ENCODE measurements around the gene PRR33.

Gene PRR33

DNA sequence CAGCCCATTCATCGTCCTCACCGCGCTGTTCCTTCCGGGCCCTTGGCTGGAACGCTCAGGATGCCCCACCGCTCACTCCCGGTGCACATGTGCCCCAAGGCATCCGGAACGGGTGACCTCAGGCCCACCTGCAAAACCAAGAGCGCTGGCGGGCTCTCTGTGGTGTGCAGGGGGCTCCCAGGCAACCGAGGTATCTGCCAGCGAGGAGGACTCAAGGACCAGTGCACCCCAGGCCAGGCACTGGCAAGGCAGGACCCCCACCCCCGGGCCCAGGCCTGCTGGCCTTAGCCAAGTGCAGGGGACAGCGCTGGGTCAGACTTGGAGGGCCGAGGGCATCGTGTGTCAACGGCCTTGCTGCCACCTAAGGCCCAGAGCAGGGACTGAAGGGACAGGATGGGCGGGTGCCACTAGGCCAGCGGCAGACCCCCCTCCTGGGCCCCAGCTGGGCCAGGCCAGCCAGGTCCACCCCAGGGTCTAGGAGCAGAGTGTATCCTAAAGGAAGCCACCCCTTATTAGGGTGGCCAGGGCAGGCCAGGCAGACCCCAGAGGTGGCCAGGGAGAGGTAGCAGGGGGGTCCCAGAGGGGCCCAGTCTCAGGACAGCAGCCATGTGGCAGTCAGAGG is 36.3 kb upstream of the PRR33 start:
- no peak for DNase-seq (ENCODE audit: low read depth)

DNA sequence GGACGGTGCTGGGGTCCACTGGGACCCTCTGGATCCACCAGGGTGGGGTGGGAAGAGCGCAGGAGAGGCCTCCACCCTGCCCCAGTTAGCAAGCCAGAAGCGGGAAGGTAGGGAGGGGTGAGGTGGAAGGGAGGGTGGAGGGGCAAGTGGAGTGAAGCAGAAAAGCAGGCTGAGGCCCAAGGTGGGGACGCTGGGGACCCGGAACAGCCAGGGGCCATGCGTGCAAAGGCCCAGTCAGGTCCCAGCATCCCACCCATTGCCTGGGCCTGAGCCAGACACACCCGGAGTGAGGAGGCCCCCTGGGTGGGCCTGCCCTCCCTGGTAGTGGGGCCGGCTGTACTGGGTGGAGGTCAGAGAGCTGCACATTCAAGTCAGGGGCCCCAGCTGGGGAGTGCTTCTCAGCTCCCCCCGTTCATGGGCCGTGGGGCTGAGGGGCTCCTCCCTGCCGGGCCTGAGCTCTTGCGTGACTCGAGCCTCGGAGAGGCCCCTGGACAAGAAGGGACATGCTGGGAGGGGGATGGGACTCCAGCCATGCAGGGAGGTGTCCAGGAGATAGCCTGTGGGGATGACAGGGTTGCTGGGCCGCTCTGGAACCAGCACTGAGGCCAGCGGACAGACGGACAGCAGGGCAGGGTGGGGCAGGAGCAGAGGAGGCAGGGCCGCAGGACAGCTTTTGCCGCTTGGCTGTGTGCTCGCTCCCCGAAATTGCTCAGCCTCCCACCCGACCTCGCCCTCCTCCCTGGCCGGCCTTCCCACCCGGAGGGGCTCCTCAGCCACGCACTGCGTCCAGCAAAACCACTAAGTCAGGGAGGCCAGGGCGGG is 35.5 kb upstream of the PRR33 start:
- DNase-seq (ENCODE audit: low read depth) = no peak

DNA sequence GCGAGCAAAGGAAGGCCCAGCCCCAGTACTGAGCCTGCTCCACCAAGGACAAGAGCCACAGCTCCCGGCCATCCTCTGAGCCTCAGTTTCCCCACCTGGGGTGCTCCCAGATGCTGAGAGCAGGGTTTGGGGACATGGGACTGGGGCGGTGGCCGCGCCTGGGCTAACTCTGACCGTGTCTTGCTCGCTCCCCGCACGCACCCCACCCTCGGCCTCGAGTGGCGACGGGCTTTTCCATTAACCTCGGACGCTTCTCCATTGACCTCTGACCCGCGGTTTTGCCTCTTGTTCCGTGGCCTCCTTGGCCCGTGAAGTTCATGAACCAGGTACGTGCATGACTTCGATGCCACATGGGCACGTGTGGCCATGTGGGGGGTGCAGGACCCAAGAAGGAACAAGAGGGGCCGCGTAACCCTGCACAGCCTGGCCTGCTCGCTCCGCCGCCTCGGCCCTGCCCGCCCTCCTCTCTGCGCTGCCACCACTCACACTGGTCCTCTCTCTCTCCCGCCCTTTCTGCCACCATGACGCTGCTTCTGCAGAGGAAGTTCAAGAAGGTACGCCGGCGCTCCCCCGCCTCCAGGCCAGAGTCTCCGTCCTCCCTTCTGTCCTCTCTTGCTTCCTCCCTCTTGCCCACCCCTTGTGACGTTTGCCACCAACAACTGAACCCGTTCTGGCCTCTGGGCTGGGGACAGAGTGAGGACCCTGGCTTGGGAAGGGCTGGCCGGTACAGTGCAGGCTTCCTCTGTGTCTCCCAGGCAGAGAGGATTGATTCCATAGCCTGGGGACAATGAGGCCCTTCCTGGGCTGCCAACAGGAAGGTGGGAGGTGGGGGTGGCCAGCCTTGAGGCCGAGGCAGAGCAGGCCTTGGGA is 34.7 kb upstream of the PRR33 start:
- DNase-seq (ENCODE audit: low read depth) = no peak

DNA sequence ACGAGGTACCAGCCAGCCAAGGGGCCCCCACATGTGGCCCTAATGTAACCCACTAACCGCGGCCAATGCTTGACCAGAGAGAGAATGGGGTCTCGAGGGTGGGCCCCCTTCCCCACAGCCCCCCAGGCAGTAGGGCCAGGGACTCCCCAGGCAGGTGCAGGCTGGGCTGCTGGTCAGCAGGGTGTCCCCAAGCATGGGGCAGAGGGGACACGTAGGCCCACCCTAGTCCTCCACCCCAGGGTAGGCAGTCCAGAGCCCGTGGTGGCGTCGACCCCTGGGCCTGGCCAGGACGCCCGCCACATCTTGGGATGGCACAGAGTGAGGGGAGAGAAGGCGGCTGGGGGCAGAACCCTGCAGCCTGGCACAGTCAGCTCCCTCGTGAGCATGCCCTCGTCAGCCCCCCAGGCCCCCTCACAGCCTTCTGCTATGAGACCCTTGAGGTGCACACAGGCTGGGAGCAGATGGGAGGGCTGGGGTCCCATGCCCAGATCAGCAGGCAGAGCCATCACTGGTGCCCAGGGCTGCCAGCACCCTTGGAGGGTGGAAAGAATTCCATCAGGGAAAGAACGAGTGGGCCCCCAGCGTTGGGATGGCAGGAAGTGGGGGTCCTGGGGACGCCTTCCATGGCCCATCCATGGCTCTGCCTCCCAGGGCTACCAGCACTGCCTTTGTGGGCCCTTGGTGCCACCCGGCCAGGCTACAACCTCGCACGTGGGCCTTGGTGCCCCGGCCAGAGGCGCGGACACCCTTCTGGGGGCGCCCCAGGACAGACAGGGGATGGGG is 33.9 kb upstream of the PRR33 start:
- no peak for DNase-seq (ENCODE audit: low read depth)

DNA sequence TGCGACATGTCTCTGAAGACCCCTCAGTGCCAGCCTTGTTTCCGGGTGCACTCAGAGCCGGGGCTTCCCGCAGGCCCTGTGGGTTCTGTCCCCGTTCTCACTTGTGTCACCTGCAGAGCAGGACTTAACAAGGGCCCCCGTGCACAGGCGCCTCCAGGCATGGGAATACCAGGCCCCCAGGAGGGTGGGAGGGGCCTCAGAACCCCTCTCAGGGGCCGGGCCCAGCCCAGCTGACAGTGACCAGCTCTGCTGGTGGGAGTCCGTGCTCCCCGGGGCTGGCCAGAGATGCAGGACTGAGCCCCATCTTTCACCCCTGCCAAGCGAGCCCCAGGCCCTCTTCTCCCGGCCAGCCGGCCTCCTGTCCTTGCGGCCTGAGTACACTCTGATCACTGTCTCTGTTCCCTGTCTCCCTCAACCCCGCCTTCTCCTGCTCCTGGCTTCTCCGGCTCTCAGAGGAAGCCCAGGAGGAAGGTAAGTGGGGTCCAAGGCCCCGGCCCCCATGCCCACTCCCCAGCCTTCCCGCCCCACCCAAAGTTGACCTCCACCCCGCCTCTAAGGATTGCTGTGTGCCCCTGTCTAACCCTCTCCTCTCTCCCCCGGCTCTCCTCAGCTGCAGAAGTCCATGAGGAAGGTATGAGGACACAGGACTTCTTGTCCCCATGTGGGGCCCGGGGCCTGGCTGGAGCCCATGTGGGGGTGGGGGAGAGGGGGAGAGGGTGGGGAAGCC is 33.1 kb upstream of the PRR33 start:
- DNase-seq (ENCODE audit: low read depth) = no peak

DNA sequence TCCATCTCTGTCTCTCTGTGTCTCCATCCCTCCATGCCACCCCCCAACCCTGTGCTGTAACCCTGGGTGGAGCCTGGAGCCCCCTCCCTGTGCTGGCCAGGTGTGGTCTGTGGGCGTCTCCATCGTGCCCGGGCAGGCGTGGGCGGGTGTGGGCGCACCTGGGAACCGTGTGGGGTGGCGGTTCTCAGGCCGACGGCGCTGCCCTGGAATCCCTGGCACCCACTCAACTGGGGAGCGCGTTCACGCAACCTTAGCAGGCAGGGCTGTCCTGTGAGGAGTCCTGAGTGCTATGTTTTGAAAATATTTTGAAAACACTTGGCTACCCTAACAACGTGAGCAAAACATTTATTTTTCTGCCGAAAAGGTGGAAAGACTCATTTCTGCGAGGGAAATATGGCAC is 32.5 kb upstream of the PRR33 start:
- no peak for DNase-seq (ENCODE audit: low read depth)

DNA sequence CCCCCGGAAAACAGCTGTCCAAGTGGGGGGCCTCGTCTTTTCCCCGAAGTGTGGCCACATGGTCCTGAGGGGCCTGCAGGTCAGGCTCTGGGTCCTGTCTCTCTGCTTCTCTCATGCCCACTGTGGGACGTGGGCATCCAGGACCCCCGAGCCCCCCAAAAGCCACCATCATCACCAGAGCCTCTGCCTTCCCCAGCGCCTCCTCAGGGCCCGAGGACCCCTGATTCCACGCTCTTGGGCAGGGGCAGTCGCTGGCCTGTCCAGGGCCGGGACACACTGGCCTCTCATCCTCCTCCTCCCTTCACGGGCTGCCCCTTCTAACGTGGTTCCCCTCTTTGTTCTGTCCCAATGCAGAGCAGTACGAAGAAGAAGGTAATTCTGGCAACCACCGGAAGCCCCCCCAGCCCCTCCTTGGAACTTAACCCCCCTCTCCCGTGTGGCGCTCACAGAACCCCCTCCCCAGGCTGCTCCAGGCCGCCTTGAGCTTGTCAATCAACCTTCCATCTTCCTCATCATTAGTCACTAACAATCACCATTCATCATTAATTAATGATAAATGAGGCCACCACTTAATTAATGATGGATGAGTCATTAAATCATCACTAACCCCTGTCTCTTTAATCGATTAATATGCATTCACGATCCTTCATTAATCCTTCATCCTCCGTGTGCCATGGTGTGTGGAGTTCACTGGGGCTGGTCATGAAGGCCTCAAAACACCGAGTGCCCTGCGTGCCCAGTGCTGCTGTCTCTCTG is 31.7 kb upstream of the PRR33 start:
- no peak for DNase-seq (ENCODE audit: low read depth)

DNA sequence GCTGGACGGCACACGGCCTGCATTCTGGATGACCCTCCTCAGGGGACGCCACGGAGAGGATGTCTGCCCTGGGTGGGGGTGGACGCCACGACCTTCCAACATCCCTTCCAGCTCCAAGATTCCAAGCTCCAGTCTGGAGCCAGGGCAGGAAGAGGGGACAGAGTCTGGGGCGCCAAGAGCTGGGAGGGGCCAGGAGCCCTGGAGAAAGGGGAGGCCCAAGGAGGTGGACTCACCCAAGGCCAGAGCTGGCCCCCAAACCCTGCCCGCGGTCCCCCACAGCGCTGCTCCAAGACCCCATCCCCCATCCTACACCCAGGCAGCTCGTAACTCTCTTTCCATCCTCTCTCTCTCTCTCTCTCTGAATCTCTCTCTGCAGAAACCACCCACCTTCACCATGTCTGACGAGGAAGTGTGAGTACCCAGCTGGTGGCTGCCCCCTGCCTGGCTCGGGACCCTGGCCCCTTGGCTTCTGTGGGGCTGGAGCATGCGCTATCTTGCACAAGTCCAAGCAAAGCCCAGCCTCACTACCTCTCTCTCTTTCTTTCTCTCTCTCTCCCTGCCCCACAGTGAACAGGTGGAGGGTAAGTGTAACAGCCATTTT is 30.9 kb upstream of the PRR33 start:
- no peak for DNase-seq (ENCODE audit: low read depth)

DNA sequence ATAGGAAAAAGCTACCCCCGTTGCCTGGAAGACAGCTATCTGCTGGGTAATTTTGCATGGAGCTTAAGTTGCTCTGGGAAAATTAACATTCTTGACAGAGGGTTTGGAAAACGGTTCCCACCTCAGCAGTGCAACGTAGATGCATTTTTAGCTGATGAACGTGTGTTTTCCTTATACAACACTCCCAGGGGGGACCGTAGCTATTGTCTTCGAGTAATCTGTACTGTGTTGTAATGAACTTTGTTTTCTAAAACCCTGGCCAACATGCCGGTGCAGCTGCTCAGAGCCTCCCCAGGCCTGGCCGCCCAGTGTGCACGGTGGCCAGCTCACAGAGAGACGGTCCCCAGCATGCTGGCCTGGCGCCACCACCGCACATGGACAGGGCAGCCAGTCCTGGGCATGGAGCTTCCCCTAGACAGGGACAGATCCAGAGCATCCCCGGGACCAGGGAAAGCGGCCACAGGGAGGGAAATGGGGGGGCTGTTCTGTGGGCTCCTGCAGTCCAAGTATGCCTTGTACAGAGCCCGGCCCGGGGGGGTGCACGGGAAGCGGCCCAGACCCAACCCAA is 30.0 kb upstream of the PRR33 start:
- peak; percentile 27 for DNase-seq (ENCODE audit: low read depth)

DNA sequence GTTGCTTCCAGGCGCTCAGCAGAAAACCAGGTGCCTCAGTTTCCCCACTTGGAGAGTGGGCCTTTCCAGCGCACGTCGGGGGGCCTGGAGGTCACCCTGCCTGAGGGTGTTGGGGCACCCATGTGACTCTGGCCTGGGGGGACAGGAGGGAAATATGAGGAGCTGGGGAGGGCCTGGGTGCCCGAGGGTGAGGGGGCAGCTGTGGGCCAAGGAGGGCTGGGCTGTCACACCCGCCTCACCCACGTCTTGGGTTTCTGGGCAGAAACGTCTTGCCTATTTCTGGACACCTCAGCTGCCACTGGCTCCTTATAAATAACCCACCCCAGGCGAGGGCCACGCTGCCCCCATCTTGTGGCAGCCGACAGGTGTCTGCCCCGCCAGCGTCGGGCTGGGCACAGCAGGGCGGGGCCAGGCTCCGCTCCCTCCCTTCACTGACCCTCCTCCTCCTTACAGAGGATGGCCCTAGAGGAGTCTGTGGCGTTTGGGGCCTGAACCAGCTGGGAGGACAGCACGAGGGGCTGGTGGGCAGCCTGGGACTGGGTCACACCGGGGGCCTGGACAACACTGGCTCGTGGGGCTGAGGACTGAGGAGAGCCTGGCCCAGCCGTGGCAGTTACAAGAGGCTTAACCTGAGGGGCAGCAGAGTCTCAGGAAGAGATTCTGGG is 29.3 kb upstream of the PRR33 start:
- no peak for DNase-seq (ENCODE audit: low read depth)

DNA sequence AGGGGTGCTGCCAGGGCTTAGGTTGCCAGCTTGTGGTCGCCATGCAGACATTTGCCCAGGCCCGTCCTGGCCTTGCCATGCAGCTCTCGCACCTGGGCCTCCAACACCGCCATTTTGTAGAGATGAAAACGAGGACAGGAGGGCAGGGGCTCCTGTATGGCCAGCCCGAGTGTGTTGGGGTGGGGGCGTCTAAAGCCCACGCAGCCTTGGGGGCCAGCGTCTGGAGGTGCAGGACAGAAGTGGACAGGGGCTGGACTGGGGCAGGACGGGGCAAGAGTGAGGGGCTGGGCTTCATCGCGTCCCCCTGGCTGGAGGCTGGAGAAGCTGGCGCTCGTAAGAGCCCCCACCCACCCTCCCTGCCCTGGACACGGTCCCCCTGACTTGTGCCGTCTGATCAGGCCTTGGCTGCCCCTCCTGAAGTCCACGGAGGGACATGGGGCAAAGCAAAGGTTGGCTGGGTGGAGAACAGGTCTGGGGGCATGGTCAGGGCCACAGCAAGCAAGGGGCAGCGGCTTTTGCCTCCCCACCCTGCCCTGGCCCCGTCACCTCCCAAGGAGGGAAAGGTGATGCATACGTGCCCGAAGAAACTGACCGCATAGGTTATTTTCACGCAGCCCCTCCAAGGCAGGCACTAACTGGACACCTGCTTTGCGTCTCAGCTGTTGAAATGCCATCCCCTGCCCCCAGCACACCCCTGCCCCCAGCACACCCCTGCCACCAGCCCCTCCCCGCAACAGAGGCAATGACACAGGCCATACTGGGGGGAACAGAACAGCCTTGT is 28.6 kb upstream of the PRR33 start:
- DNase-seq (ENCODE audit: low read depth) = no peak

DNA sequence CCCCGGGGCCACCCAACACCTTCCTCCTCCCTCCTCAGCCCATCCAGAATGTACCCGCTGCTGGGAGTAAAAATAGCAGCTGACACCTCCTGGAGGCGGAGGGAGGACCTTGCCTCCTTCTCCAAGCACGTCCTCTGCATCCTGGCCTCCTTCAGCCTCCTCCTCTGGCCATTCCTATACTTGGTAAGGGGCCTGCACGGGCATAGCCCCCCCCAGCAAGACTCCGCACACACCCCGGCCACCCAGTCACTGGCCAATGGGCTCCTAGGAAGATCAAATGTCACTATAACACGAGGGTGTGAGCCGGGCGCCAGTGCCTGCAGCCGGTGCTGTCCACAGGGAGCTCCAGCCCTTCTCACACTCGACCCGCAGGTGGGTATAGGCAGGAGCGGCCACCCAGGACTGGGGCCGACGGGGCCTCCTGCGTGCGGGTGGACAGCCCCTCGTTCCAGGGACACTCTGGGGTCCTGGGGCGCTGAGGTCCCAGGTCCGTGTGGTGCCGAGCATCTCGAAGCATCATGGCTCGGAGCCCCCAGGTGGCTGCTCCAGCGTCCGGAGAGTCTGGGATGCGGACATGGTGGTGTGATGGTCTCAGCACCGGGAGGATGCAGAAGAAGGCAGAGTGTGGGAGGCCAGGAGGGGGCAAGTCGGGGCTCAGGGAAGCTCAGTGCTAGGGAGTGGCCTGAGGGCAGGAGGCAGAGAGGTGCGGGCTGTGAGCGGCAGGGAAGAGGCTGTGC is 27.9 kb upstream of the PRR33 start, which contains the start of gene TNNT3:
TSS of gene TNNT3 (plus strand) at position 313 of the 737 bp plus-strand sequence. CDS start 3,172 bp downstream, outside the sequence.
- DNase-seq (ENCODE audit: low read depth) = no peak

DNA sequence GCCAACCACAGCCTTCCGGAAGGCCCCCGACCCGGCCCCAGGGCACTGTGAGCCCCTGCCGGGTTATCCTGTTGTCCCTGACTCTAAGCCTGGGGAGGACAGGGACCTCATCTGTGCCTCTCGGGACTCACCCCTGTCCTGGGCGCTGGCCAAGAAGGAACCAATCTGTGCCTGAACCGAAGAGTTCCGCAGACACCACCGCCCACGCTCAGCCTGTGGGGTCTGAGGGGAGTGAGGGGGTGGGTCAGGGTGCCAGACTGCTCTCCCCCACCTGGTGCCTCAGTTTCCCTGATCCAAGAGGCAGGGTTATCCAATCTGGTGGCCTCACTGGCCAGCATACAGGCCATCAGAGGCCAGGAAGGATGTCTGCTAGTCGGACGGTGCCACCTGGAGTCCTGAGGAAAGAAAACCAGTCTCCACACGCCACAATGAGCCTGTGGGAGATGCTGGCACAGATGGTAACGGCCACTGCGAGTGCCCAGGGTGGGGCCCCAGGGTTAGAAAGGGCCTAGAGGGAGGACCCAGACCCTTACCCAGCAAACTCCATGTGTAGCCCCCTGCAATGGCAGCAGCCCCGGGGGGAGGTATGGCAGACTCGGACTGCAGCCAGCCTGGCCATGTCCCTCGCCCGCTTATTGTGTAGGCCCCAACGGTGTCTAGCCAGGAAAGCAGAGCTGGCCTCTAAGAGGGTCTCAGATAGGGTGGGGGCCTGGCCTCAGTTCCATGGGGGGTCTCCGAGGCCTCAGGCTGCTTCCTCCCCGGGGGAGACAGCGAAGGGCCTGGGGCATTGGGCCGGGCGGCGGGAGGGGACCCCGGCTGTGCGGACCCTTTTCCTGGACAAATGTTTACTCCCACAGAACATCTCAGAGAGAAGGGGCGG is 27.0 kb upstream of the PRR33 start:
- DNase-seq (ENCODE audit: low read depth) = no peak

DNA sequence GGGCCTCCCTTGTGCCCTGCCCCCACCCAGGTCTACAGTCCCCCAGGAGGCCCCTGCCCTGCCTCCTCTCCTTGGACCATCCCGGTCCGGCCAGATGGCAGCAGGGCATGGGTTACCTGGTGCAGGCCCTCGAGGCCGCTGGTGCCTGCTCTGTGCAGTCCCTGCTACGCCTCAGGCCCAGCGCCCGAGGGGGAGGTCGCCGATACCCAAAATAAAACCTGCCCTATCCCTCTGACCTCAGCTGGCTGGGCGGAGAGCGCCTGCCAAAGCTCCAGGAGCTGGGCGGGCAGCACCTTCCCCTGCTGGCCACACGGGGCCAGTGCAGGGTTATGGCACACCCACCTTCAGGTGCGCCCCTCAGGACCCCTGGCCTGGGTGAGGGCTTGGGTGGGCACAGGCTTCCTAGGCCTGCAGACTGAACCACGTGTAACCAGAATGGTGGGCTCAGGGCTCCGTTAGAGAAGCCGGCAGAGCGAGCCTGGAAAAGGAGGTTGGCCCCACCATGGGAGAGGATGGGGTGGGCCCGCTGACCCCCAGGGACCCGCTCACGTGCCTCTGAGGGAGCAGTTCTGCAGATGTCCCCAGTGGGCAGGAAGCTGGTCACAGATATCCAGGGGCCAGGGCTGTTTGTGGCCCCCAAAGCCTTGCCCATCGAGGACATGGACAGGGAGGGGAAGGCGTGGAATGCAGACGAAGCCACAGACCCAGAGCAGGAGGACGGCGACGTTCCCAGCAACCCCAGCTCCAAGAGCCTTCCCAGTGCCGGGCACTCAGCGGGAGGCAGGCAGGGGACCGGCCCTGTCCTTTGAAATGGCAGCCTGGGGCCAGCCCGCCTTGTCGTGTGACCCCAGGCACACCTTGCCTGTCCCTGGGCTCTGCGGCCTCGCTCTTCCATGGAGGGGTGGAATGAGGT is 26.1 kb upstream of the PRR33 start:
- DNase-seq (ENCODE audit: low read depth) = no peak

DNA sequence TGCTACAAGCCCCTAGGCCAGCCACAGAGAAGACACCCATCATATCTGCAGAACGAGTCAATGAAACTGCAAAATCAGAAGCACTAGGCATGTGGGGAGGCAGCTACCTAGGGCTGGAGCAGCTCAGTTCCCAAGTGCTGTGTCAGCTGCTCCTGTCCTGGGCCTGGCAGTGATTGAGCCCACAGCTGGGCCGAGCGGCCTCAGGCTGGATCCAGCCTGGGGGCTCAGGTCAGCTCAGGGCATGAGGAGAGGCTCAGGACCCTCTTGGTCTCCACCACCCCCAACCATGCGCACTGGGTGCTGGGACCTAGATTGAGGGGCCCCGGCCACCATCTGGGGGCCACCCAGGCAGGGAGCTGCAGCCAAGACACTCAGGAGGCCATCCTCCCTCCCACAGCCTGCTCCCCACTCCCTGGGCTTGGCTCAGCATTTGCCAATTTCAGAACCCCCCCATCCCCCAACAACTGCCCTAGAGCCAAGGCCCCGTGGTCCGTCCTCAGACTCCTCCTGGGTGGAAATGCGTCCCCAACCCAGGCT is 25.4 kb upstream of the PRR33 start:
- no peak for DNase-seq (ENCODE audit: low read depth)
